Measurements from ENCODE around the gene TAB2.

DNA sequence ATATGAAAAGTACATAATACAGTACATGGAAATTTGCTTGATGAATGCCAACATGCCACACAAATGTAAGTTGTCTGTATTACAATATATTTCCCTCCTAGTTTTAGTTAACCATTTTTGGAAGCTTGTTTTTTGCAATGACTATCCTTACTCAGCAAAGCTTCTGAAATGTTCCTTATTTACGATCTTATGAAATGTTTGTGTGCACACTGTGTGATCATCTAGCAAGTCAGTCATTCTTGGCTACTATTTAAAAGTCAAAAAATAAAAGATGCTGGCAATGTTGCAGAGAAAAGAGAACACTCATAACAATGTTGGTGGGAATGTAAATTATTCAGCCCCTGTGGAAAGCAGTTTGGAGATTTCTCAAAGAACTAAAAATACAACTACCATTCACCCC, 116.4 kb downstream of the TAB2 start:
- no peak for TF ChIP-seq EZH2 (IDR thresholded peaks at IDR 0.05; ENCODE audit: borderline replicate concordance, low read depth, low read length, poor library complexity, severe bottlenecking)
- TF ChIP-seq, protein P1, sequence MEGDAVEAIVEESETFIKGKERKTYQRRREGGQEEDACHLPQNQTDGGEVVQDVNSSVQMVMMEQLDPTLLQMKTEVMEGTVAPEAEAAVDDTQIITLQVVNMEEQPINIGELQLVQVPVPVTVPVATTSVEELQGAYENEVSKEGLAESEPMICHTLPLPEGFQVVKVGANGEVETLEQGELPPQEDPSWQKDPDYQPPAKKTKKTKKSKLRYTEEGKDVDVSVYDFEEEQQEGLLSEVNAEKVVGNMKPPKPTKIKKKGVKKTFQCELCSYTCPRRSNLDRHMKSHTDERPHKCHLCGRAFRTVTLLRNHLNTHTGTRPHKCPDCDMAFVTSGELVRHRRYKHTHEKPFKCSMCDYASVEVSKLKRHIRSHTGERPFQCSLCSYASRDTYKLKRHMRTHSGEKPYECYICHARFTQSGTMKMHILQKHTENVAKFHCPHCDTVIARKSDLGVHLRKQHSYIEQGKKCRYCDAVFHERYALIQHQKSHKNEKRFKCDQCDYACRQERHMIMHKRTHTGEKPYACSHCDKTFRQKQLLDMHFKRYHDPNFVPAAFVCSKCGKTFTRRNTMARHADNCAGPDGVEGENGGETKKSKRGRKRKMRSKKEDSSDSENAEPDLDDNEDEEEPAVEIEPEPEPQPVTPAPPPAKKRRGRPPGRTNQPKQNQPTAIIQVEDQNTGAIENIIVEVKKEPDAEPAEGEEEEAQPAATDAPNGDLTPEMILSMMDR (conservative IDR thresholded peaks at IDR 0.05; ENCODE audit: low read depth, low read length): no peak

All from A673 (cell line).